ENCODE measurements around the gene ZNF660. TPM values are rescaled to one million over a fixed set of nuclear protein-coding genes. Genes with fewer than 3 reads are reported as not detected.

The ZNF660 gene
- total RNA-seq = 1.3 and 1.9 TPM in 2 replicates

GRCh38 chr3:44584646-44585501, at the start of gene ZNF660:
ZNF660 (plus strand) TSS chr3:44584964; CDS start chr3:44594194, 9,230 bp downstream.

GRCh38 chr3:44554626-44555592, 29.9 kb upstream of the ZNF660 start, which contains the start of gene ZKSCAN7:
ZKSCAN7 (plus strand) TSS chr3:44555193; CDS start chr3:44557048, 1,855 bp downstream.

GRCh38 chr3:44624749-44625480, 40.2 kb downstream of the ZNF660 start, which contains the start of gene ZNF197:
ZNF197 (plus strand) TSS chr3:44625036; CDS start chr3:44629155, 4,119 bp downstream.

GRCh38 chr3:44648564-44649229, 63.9 kb downstream of the ZNF660 start, which contains the start of gene ZNF35:
ZNF35 (plus strand) TSS chr3:44648732; CDS start chr3:44651068, 2,336 bp downstream.

Other genes starting within 250 kb of the ZNF660 start
- gene TCAIM, start 246.2 kb upstream of the ZNF660 start, total RNA-seq = 14.7 and 16.2 TPM in 2 replicates
- gene ZNF445, start 107.3 kb upstream of the ZNF660 start, total RNA-seq = 4.1 and 4.5 TPM in 2 replicates
- 4.6 and 5.7 TPM in 2 replicates for gene ZKSCAN7, start 29.8 kb upstream of the ZNF660 start, total RNA-seq
- 11.5 and 12.7 TPM in 2 replicates for gene ZNF197, start 40.1 kb downstream of the ZNF660 start, total RNA-seq
- 2.4 and 15.1 TPM in 2 replicates for gene ZNF35, start 63.8 kb downstream of the ZNF660 start, total RNA-seq
- gene ZNF502, start 127.7 kb downstream of the ZNF660 start, total RNA-seq = 4.1 and 4.6 TPM in 2 replicates
- 3.7 and 8.9 TPM in 2 replicates for gene ZNF501, start 144.7 kb downstream of the ZNF660 start, total RNA-seq
- 13.2 and 17.2 TPM in 2 replicates for gene KIAA1143, start 176.7 kb downstream of the ZNF660 start, total RNA-seq
- gene KIF15, start 176.8 kb downstream of the ZNF660 start, total RNA-seq = 0.94 and 2.0 TPM in 2 replicates

Measured in pericardium fibroblast (primary cell).